Urinary bladder (tissue), 4 donors: ENCODE results near the gene AHRR. TPM values are rescaled to one million over a fixed set of nuclear protein-coding genes. Genes with fewer than 3 reads are reported as not detected.
A peak's percentile ranks its signal among the peaks of the same experiment; 100 is the strongest.

Source experiments
- DNase-seq: peaks from one replicate; pipeline ENCODE4 v3.0.0-alpha.2; 2015; ENCODE audit errors: extremely low spot score
- H3K27ac ChIP-seq: one replicate; pipeline ENCODE4 v1.5.1; 2013; ENCODE audit warnings: low read depth, mild to moderate bottlenecking, moderate library complexity
- H3K36me3 ChIP-seq: one replicate; pipeline ENCODE4 v1.6.1; 2013; ENCODE audit warnings: mild to moderate bottlenecking, moderate library complexity; ENCODE audit not compliant: insufficient read depth
- H3K4me1 ChIP-seq: one replicate; pipeline ENCODE4 v1.6.1; 2013; ENCODE audit warnings: mild to moderate bottlenecking, moderate library complexity; ENCODE audit not compliant: insufficient read depth
- H3K4me3 ChIP-seq: one replicate; pipeline ENCODE4 v1.5.1; 2013; ENCODE audit warnings: low read depth, low read length
- WGBS: extraction: QIAGEN DNeasy Blood & Tissue Kit; methylation state at CpG from one replicate; pipeline ENCODE4 v1.1.7; 2013; 5-methylcytosine and 5-hydroxymethylcytosine counted together
- polyA plus RNA-seq: library from polyadenylated mRNA; stranded (reverse); fragments of 200-250 nt; gene quantifications from one replicate; pipeline ENCODE4 v1.2.3, GENCODE V29; 2013
- total RNA-seq: library from RNA; depleted of rRNA; stranded (reverse); fragments of >200 nt; gene quantifications from one replicate; pipeline ENCODE4 v1.2.3, GENCODE V29; 2014
- donor health status: healthy with polysubstance abuse.
- donor health status: healthy.

Gene AHRR
- total and polyA plus RNA-seq, 2 donors = 6.5 to 6.7 TPM

DNA sequence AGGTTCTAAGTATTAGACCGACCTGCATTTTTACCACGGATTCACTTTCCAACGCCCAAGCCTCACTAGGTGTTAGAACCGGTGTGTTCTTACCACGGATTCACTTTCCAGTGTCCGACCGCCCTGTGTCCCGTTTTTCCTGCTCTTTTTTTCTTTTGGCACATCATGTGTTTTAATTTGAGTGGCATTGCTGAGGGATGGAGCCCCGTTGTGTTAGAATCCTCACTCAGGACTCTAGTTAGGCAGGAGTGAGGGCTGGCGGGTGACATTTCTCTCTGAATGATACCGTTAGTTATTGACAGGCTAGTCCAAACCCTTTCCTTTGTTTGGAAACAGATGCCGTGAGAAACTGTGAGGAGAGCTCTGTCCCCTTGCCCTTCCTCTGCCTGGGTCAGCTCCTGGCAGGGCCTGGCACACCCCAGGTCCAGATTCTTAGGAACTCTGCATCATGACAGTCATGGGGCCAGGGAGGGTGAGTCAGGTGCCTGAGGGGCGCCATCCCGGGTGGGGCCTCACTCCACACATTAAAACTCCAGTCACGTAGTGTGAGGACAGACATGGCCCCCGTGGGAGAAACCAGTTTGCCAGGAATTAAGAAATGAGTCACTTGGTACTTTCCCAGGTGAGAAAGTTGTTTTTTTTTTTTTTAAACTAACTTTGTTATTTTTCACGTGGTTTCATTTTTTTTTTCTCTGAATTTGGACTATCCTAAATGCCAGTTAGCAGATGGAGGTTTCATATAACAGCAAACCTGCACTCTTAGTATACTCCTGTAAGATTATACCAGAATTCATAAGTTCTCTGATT, 137.2 kb downstream of the AHRR start:
- Histone ChIP-seq H3K27ac (peak overlapping the region; percentile 0), H3K4me3 (no peak overlapping the region), H3K36me3 (peaks cover 3% of the 10 kb centered on the region), H3K4me1 (no peaks in the 10 kb centered on the region)
- WGBS = 81% methylated on average over 17 of the region's 17 CpGs
- no peak for DNase-seq

- 95% methylated on average over 24 of the region's 24 CpGs for WGBS
- DNase-seq = no peak
- Histone ChIP-seq H3K4me3 (no peak overlapping the region), H3K4me1 (no peaks in the 10 kb centered on the region), H3K27ac (no peak overlapping the region), H3K36me3 (peaks cover 3% of the 10 kb centered on the region)
Observed at GRCh38 chr5:459562-460272, 138.2 kb downstream of the AHRR start.

DNA sequence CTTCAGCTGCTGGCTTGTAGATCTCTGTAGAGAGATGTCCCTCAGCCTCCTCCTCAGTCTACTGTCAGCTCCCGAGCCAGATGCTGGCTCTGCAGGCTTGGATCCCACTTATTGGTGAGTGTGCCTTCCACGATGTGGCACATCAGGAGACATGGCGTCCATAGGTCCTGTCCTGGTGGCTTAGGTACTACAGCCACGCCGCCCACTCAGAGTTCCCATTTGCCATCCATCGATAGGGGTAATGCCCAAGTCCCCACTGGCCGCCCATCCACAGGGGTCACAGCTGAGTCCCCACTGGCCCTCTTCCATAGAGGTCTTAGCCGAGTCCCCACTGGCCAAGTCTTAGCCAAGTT, 138.7 kb downstream of the AHRR start:
- H3K4me1 ChIP-seq = no peaks in the 10 kb centered on the region
- H3K36me3 ChIP-seq = peaks cover 3% of the 10 kb centered on the region
- no peak for DNase-seq
- no peak overlapping the region for H3K4me3 ChIP-seq
- H3K27ac ChIP-seq = no peak overlapping the region
- WGBS = 96% methylated on average over 8 of the region's 8 CpGs

- H3K27ac ChIP-seq = no peak overlapping the region
- H3K4me1 ChIP-seq = no peaks in the 10 kb centered on the region
- WGBS = 95% methylated on average over 24 of the region's 24 CpGs
- no peak overlapping the region for H3K4me3 ChIP-seq
- no peak for DNase-seq
- H3K36me3 ChIP-seq = peaks cover 6% of the 10 kb centered on the region
Observed at GRCh38 chr5:462051-462481, 140.6 kb downstream of the AHRR start.

- Histone ChIP-seq H3K4me3 (no peak overlapping the region), H3K4me1 (no peaks in the 10 kb centered on the region), H3K27ac (no peak overlapping the region), H3K36me3 (peaks cover 6% of the 10 kb centered on the region)
- no peak for DNase-seq
- WGBS = 78% methylated on average over 7 of the region's 7 CpGs
Observed at GRCh38 chr5:463301-463700, 141.8 kb downstream of the AHRR start.

DNA sequence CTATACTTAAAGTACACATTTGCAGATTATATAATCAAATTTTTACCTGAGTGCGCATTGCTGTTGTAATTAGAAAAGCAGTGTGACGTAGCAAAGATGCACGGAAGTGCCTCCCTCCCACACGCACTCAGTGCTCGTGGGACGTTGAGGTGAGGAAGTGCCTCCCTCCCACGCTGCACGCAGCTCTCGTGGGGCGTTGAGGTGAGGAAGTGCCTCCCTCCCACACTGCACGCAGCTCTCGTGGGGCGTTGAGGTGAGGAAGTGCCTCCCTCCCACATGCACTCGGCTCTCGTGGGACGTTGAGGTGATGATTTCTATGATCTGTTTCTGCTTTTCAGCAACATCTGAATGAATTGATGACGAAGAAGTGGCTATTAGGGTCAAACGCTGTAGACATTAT, 142.4 kb downstream of the AHRR start:
- Histone ChIP-seq H3K27ac (no peak overlapping the region), H3K4me1 (no peaks in the 10 kb centered on the region), H3K36me3 (peaks cover 6% of the 10 kb centered on the region), H3K4me3 (no peak overlapping the region)
- DNase-seq = no peak
- WGBS = 82% methylated on average over 18 of the region's 18 CpGs

- H3K4me1 ChIP-seq = no peaks in the 10 kb centered on the region
- no peak overlapping the region for H3K27ac ChIP-seq
- peaks cover 5% of the 10 kb centered on the region for H3K36me3 ChIP-seq
- 88% methylated on average over 19 of the region's 19 CpGs for WGBS
- DNase-seq = no peak
- H3K4me3 ChIP-seq = no peak overlapping the region
Observed at GRCh38 chr5:464446-464842, 142.9 kb downstream of the AHRR start.

- H3K4me3 ChIP-seq = no peak overlapping the region
- no peaks in the 10 kb centered on the region for H3K4me1 ChIP-seq
- no peak overlapping the region for H3K27ac ChIP-seq
- peaks cover 3% of the 10 kb centered on the region for H3K36me3 ChIP-seq
- no peak for DNase-seq
- WGBS = 94% methylated on average over 63 of the region's 63 CpGs
Observed at GRCh38 chr5:464843-465590, 143.5 kb downstream of the AHRR start.

DNA sequence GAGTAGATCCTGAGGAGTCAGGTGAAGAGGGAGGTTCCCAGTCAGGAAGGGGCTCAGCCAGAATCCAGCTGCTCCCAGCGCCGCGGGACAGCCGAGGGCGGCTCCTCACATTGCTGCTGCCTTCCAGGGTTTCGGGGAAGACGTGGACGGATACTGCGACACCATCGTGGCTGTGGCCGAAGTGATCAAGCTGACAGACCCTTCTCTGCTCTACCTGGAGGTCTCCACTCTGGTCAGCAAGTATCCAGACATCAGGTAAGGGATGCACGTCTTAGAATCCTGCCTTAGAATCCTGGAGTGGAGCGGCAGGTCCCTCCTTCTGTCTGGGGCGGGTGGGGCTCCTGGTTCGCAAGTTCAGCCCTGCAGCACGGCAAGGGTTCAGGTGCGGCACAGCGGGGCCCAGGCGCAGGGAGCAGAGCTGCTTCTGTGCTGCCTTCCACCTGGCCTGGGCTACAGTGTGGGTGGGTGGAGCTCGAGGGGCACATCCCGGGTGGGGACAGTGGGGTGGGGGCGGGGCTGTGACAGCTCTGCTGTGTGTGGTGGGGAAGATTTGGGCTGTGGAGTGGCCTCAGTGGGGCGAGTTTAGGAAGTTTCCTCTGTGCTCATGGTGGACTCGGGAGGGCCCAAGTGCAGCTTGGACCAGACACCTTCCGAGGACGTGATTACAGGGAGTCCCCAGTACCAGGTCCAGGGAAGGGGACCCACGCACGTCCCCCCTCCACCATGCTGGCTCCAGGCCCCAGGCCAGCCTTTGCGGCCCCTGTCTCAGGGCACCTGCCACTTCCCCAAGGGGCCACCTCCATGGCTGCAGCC, 144.3 kb downstream of the AHRR start:
- DNase-seq = no peak

DNA sequence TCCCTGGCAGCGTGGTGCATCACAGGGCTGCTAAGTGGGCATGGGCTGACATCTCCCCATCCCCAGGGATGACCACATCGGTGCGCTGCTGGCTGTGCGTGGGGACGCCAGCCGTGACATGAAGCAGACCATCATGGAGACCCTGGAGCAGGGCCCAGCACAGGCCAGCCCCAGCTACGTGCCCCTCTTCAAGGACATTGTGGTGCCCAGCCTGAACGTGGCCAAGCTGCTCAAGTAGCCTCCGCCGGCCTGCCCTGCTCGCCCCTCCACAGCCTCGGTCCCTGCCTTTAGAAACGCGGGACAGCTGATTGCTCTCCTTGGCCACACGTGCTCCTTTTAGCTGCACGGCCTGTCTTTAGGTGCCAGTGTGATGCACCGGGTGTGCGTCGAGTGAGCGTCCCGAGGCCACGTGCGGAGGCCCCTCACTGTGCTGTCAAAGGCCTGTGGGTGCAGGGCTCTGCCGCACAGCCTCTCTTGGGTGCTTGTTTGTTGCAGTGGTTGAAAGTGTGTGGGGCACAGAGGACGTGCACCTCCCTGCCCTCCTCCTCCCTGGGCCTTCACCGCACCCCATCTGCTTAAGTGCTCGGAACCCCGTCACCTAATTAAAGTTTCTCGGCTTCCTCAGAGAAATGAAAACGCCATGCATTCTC, 145.3 kb downstream of the AHRR start:
- 90% methylated on average over 30 of the region's 30 CpGs for WGBS
- Histone ChIP-seq H3K4me1 (no peaks in the 10 kb centered on the region), H3K27ac (no peak overlapping the region), H3K36me3 (peaks cover 3% of the 10 kb centered on the region), H3K4me3 (no peak overlapping the region)
- no peak for DNase-seq

More for the DNA sequence above, 144.3 kb downstream of the AHRR start:
- 87% methylated on average over 29 of the region's 29 CpGs for WGBS
- H3K27ac ChIP-seq = no peak overlapping the region
- H3K36me3 ChIP-seq = peaks cover 3% of the 10 kb centered on the region
- H3K4me3 ChIP-seq = no peak overlapping the region
- no peaks in the 10 kb centered on the region for H3K4me1 ChIP-seq

- Histone ChIP-seq H3K4me3 (no peak overlapping the region), H3K4me1 (no peaks in the 10 kb centered on the region), H3K27ac (no peak overlapping the region), H3K36me3 (peaks cover 3% of the 10 kb centered on the region)
- no peak for DNase-seq
- 93% methylated on average over 5 of the region's 6 CpGs for WGBS
Observed at GRCh38 chr5:468401-468800, 146.9 kb downstream of the AHRR start.

DNA sequence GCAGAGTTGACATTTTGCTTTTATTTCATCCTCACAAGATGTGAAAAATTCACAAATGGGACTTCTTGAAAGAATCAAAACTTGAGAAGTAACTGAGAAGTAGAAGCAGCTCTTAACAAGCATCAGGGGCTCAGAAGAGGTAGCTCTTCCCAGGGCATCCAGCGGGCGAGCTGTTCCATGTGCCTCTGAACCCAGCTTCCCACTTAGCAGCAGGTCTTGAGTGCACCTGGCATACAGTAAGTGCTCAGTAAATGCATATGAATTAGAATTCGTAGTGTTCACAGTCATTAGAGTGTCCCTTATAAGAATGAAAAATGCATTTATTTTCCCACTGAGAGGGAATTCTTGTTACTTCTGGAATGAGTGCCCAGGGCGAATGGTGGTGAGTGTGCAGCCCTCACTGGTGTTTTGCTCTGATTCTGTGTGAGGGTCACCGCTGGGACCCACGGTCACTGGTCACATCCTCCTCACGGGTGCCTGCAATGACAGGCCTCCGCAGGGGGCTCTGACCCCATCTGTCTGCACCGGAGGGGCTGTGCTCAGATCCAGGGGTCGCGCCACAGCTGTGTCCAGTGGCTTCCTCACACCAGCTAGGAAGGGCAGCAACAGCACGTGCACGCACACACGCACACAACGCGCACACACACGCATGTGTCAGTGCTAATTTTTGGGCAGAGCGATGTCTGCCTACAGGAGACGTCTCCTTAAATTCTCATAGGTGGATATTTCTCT, 148.4 kb downstream of the AHRR start:
- Histone ChIP-seq H3K36me3 (peaks cover 3% of the 10 kb centered on the region), H3K27ac (no peak overlapping the region), H3K4me1 (no peaks in the 10 kb centered on the region), H3K4me3 (no peak overlapping the region)
- WGBS = 90% methylated on average over 19 of the region's 19 CpGs
- DNase-seq = no peak
